AML-193 (cell line): Measurements from ENCODE around the gene NDFIP2.
A peak's percentile ranks its signal among the peaks of the same experiment; 100 is the strongest.
"Not testable (repeated sequence)": the region's sequence is repeated elsewhere in the genome, so short reads cannot be mapped to it uniquely, and the experiment has no call there.

ENCODE experiments used
- DNase-seq, 2 experiments: peaks; one replicate each; lab custom pipeline; 2025; lab: John Stamatoyannopoulos, UW

The NDFIP2 gene

DNA sequence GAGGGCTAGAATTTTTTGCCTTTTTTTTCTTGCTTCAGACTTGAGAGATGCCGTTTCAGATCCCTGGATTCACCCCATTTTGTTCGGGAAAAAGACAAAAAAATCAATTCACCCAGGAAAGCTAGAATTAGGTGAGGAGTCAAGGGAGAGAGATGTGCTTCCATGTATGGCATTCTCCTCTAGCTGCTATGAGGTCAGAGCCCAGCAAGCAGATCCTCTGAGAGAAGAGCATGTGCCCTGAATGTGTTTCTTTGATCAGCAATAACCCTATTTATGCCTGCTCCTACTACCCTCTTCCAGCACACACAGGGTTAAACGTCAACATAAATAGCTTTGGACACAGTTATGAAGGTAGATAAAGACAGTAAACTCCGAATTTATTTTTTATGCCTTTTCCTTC is 53.6 kb downstream of the NDFIP2 start:
- no peak for DNase-seq

DNA sequence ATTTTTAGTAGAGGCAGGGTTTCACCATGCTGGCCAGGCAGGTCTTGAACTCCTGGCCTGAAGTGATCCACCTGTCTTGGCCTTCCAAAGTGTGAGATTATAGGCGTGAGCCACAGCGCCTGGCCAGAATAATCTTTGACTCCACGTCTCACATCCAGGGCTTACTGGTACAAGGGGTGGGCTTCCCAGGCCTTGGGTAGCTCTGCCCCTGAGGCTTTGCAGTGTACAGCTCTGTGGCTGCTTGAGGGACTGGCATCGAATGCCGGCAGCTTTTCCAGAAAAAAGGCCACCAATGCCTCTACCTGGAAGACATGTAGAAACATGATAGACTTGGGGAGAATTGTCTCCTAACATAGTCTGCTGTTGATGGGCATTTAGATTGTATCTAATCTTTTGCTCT is 57.8 kb downstream of the NDFIP2 start:
- no peak for DNase-seq

DNA sequence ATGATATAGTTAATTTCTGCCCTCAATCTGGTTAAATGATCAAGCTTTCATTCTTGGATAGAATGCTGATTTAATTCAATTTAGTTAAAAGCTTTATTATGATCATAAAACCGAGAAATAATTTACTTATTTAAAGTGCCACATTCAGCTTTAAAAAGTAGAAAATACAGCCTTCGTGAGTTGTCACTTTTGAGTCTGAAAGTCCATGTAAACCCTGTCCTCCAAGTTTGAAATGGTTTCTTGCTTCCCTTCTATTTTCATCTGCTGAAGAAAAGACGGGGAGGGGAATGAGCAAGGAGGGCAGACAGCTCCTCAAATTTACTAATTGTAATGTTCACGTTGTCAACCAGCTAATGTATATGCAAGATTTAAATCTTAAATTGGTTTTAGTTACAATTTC is 59.5 kb downstream of the NDFIP2 start:
- no peak for DNase-seq

DNA sequence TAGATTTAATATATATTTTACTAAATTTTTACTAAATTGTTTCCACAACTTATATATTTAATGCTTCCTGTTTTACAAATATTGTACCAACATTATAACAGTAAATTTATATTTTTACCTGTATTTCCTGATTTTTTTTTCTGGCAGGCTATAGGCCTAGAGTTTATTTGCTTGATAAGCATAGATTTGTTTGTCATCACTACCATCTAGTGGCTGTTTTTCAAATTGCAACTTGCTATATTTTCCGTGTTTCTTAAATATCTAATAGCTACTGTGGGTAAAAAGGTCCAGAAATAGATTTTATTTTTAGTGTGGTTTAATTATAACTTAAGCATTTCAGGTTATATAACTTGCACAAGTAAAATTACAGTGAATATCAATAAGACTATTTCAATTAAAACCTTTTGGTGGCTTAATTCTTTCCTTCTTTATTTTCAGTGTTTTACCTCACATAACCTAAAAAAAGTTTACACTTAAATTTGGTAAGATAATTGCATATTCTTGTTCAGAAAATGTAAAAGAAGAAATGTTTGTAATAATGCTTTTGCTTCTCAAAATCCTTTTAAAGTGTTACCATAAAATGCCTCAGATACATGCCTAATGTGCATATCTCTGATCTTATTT is 60.6 kb downstream of the NDFIP2 start:
- DNase-seq = peak; percentile 78

DNA sequence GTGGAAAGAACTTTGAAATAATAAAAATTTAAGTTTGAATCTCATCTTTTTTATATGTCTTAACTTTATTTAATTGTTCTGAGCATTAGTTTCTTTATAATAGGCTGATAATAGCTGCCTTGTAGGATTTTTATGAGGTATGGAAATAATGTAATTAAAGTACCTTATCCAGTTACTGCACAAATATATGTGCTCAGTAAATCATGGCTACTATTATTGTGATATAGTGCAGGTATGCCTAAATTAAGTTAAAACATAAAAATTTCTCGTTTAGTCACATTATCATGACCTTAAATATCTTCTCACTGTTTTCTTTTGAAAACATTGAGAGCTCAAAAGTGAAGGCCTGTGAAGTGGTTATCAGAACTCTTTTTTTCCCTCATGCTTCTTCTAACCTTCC is 62.9 kb downstream of the NDFIP2 start:
- DNase-seq = no peak

DNA sequence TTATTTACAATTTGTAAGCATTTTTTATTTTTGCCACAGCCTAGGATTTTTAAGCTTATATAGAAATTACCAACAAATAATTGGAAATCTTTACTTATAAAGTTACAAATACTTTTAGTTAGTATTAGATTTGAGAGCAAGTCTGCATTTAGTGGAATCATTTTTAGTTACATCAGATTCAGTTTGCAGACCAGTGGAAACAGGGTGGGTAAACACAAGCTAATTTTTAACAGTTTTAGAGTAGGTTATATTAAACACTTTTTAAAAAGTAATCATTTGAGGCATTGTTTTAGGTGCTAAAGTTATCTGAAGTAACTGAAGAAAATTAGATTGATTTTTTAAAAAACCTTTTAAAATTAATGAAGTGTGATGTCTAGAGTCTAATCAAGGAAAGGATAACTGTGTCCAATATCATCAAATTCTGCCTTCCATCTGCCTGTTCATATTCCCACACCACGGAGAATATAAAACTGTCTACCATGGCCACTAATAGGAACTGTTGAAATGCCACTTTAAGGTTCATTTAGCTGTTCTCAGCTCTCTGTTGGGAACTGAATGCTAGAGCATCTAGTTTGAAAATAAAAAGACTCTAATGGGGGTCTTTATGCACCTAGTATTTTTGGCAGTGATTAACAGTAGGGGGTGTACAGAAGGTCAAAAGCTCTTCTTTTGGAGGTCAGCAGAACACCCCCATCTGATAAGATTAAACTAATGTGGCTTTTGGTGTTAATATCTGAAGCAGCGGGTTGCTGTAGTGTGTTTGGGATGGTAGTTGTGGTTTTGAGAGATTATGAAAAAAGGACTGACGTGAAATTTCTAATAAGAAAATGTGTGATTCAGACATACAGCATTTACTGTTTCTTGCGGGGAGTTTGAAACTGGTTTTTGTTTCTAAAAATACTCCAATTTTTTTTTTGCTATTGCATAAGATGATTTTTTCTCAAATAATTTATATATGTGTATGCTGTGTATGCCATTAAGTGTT is 66.5 kb downstream of the NDFIP2 start:
- no peak for DNase-seq

DNA sequence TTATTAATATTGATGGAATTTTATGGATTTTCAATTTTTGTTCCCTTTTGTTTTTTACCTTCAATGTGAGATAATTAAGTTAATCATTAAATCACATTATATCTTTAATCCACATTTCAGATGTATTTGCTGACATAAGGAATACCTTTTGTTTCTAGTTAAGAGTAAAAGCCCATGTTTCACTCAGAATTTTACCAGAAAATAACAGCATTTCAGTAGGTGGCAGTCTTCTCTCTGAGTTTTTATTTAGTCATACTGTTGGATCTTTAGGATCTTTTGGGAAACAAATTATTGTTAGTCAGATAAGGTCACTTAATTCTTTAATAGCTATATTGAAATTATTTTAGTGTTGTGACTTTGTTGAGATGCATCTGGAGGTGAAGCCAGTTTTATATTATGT is 67.9 kb downstream of the NDFIP2 start:
- peak; percentile 11 to 40 for DNase-seq

DNA sequence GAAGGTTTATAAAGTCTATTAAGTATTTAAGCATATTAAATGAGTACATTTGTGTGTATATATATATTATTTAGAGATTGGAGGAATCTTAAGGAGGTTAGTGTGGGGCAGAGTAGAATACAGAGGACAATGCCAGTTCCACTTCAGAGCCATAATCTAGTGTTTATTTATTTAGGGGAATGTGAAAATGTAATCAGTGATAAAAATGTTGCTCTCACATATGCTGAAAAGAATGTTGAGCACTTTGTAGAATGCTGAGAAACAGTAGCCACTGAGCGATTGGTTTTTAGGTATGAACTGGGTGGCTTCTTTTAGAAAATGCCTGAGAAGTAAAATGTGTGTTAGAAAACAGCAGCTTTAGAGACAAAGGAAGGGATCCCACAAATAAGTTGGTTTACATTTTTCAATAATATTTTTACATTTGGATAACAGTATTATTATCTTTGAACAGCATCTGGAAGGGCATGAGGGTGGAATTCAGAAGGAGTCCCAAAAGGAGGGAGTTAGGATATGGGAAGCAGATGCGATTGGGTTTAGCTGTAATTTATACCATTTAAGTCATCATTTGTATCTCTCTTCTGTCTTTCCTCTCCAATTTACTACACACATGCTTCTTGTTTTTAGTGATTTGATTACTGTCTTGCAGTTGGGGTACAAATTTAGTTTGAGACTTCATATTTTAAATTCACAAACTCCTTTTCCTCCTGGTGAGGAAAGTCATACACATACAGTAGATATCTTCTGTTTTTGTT is 68.6 kb downstream of the NDFIP2 start:
- DNase-seq = no peak

DNA sequence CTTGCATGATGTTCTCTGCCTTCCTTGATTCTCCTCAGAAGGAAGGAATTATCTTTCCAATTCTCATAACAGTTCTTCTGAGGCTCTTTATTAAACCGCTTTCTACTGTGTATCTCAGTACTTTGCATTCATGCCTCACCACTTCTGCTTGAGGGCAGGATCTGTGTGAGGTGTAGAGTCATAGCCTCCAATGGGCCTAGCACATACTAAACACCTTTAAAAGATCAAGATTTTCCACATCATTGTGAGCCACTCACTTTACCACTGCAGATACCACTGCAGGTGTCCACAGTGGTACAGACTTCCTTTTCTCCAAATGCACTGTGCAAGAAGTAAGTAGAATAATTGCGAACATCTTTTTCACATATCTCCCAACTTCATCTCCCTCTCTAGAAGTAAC is 76.7 kb downstream of the NDFIP2 start:
- no peak for DNase-seq

DNA sequence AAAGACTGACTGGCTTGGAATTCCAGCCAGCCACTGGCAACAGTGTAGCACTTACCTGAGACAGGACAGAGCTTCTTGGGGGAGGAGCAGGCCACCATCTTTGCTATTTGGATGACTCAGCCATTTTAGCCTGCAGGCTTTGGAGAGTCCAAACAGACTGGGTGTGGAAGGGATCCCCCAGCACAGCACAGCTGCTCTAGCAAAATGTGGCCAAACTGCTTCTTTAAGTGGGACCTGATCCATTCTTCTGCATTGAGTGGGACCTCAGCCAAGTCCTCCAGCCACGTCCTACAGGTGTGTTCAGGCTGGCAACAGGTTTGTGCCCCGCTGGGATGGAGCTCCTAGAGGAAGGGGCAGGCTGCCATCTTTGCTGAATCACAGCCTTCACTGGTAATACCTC is 80.0 kb downstream of the NDFIP2 start:
- no peak for DNase-seq

DNA sequence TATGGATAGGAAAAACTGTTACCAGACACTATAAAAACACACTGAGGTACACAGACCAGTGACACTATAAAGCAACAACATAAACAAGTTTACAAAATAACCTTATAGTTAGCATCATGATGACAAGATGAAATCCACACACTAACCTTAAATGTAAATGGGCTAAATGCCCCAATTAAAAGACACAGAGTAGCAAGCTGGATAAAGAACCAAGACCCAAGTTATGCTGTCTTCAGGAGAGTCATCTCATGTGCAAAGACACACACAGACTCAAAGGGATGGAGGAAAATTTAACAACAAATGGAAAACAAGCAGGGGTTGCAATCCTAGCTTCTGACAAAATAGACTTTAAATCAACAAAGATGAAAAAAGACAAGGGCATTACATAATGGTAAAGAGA is 81.6 kb downstream of the NDFIP2 start:
- DNase-seq = no peak

DNA sequence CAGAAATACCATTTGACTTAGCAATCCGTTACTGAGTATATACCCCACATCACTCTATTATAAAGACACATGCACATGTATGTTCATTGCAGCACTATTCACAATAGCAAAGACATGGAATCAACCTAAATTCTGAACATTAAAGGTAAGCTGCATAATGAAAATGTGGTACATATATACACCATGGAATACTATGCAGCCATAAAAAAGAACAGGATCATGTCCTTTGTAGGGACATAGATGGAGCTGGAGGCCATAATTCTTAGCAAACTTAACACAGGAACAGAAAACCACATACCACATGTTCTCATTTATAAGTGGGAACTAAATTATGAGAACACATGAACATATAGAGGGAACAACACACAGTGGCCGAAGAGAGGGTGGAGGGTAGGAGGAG is 85.2 kb downstream of the NDFIP2 start:
- DNase-seq = no peak

DNA sequence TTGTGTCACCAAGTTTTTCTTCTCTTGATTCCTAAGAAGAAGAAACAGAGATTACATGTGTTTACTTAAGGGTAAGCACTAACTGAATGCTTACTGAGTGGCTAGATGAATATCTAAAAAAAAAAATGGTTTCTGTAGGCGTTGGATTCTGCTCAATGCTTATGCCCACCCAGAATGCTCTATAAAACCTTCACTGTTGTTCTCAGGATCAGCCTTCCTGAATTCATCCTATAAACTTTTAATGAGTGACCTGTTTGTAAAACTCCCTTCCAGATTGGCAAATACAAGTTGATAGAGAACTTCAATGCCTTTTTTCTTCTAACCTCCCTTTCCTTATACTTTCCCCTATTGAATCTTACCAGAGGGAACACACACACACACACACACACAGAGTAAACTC is 90.2 kb downstream of the NDFIP2 start:
- DNase-seq = no peak

DNA sequence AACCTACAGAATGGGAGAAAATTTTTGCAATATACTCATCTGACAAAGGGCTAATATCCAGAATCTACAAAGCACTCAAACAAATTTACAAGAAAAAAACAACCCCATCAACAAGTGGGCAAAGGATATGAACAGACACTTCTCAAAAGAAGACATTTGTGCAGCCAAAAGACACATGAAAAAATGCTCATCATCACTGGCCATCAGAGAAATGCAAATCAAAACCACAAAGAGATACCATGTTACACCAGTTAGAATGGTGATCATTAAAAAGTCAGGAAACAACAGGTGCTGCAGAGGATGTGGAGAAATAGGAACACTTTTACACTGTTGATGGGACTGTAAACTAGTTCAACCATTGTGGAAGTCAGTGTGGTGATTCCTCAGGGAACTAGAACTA is 92.9 kb downstream of the NDFIP2 start:
- not testable (repeated sequence) for DNase-seq

DNA sequence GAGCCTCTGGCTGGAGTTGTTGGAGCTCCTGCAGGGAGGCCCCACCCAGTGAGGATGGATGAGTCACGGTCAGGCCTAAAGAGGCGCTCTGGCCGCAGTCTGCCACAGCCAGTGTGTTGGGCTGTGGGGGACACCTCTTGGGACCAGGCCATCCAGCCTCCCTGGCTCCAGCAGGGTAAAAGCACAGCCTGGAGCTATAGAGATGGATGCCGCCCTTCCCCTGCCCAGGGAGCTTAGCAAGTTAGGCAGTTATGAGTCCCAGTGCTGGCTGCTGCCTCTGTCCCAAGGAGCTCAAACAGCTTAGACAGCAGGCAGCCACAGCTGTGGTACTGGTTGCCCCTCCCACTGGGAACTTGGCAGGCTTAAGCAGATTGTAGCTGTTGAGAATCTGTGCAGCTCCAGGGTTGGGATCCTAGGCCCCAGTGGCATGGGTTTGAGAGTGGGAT is 100.9 kb downstream of the NDFIP2 start:
- no peak for DNase-seq

DNA sequence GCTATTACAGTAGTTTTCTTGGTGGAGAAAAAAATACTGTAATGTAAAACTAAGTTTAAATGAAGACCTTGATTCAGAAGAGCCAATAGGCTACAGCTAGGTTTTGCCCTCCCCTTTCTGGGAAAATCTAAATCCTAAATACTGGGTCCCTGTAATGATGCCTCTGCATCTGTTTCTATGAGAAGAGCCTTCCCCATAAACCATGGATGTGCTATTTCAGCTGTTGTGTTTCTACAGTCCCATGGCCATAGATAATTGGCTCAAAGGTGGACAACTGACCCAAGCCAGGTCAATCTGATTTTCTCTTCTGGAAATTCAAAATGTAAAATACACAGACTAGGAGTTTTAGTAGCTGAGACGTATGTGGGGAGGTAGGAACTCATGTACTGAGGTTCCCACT is 101.9 kb downstream of the NDFIP2 start:
- DNase-seq = no peak

DNA sequence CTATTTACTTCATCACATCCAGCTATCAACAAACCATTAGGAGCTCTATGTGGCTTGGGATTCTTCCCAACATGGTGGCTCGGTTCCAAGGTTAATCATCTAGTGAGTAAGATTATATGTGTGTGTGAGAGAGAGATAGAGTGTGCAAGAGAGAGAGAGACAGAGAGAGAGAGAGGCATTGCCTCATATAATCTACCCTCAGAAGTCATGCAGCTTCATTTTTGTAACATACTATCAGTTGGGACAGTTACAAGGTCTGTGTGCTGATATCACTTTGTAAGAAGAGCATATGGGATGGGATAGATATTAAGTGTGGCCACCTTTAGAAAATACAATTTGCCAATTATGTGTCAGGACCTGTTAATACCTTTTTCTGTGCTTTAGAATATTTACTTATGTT is 104.1 kb downstream of the NDFIP2 start:
- DNase-seq = no peak

DNA sequence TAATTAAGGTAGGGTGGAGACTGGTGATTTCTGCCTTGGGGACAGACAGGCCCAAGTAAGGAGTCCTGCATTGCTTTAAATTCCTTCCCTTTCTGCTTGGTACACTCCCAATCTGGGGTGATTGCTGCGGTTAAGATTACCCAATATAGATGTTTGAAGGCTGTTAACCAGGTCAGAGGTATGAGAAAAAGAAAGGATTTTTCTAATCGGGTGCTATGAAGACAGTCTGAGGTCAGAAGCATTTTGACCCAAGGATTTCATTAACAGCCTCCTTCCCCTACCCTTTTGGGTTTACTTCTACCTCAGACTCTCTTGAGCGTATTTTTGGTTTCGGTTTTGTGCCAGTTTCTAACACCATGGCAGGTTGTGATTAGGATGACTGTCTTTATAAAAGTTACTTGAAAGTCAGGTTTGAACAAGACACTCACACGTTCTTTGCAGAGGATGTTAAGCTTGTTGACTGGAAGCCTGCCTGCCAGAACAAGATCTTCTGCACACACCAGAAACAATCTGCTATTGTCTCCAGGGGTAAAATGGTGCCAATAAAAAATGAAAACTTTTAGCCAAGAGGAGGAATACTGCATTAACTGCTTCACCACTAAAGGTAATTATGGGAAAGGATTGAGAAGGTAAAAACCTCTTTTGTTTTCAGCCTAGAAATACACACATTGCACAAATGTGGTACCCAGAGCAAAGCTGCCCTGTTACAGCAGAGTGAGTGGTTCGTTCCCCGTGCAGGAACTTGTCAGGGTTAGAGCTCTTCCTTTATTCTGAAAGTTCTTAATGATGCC is 108.8 kb downstream of the NDFIP2 start:
- DNase-seq = peak; percentile 85 to 90

DNA sequence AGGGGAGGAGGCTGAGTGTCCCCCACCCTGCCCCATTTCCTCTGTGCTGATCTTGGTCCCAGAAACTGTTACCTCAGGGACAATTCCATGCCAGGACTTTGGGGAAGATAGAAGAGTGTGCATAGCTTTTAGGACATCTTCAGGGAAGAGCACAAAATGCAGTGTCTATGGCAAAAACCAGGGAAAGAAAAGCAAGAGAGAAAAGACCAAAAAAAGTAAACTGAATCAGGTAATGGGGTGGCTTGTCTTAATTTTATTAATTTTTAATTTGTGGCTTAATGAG is 109.4 kb downstream of the NDFIP2 start:
- no peak for DNase-seq

DNA sequence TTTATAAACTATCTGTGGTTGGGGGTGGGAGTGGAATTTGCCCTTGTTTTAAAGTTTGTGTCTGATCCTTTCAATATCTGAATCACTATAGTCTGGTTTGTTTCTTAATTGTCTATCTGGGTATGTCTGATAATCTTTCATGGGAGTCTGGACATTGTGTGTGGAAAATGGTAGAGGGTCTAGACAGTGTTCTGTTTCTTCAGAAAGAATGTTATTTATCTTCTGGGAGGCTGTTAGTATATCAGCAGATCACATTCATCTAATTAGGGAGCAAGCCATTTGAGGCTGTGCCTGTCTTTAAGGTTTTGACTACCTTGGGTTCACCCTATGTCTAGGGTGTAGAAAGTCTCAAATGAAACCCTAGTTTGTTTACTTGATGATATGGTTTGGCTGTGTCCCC is 110.5 kb downstream of the NDFIP2 start:
- no peak for DNase-seq

DNA sequence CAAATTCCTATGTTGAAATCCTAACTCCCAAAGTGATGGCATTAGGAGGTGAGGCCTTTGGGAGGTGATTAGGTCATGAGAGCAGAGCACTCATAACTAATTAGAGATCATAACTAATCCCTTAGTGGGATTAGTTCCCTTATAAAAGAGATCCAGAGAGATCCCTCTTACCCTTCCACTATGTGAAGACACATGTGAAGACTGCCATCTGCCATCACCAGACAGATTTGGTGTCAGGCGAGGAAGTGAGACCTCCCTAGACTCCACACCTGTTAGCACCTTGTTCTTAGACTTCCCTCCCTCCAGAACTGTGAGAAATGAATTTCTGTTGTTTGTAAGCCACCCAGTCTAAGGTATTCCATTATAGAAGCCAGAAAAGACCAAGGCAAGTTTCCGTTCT is 112.2 kb downstream of the NDFIP2 start:
- DNase-seq = no peak

DNA sequence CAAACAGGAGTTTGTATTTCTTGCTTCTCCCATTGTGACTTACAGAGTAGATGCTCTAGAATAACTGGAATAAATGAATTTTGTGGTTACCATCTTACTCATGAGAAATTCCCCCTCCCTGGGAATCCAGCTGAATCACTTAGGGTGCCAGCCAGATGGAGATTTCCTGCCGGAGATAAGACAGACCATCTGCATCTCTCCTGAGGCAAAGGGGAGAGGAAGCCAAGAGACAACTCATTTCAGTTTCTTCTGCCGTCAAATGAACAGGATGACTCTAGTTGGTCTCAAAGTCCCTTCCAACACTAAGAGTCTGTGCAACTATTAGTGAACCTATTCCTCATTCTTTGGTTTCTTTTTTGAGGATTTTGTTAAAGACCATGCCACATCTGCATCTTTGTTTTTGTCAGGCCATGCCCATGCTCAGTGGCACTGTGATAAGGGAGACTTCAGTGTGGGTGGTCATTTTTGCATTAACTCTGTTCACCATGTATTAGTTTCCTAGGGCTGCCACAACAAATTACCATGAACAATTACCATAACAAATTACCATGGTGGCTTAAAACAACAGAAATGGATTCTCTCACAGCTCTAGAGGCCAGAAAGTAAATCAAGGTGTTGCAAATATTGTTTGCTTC is 112.8 kb downstream of the NDFIP2 start:
- DNase-seq = no peak
